T-helper 17 cell (primary cell): Measurements from ENCODE around the gene RPS28. TPM values are rescaled to one million over a fixed set of nuclear protein-coding genes. Genes with fewer than 3 reads are reported as not detected.

Source experiments
- ATAC-seq: fragments of 150-1000 bp; cut with Tn5 transposase; 2 replicates; pipeline ENCODE4 v1.10.0; 2021; ENCODE audit warnings: mild to moderate bottlenecking, moderate library complexity
- DNase-seq, 3 donors: peaks; one replicate each; pipeline versions ENCODE4 v3.0.0 to v3.0.0-alpha.2; 2020 to 2021
- H3K9me3 ChIP-seq: one replicate; pipeline ENCODE4 v1.7.0; 2013; ENCODE audit warnings: low read length, mild to moderate bottlenecking; ENCODE audit not compliant: control insufficient read depth, poor library complexity, severe bottlenecking
- H3K27ac Mint-ChIP-seq: one replicate; pipeline ENCODE4 v1.8.0; 2022; ENCODE audit warnings: mild to moderate bottlenecking, moderate library complexity, mixed read lengths
- H3K27me3 Mint-ChIP-seq: one replicate; pipeline ENCODE4 v1.8.0; 2022; ENCODE audit warnings: mixed read lengths
- H3K36me3 Mint-ChIP-seq: one replicate; pipeline ENCODE4 v1.8.0; 2022; ENCODE audit warnings: low read depth, mixed read lengths
- H3K4me1 Mint-ChIP-seq: one replicate; pipeline ENCODE4 v1.8.0; 2022; ENCODE audit warnings: mild to moderate bottlenecking, mixed read lengths
- H3K4me3 Mint-ChIP-seq: one replicate; pipeline ENCODE4 v1.8.0; 2022; ENCODE audit warnings: mild to moderate bottlenecking, moderate library complexity, mixed read lengths
- total RNA-seq, 4 donors: library from RNA in 2 of 4; stranded (reverse) in 2 of 4; gene quantifications; one replicate each; pipeline ENCODE4 v1.2.3 and lab custom pipeline; 2022 to 2026

The RPS28 gene
- total RNA-seq, 2 donors from 2014 or later = 3,190 to 3,198 TPM

DNA sequence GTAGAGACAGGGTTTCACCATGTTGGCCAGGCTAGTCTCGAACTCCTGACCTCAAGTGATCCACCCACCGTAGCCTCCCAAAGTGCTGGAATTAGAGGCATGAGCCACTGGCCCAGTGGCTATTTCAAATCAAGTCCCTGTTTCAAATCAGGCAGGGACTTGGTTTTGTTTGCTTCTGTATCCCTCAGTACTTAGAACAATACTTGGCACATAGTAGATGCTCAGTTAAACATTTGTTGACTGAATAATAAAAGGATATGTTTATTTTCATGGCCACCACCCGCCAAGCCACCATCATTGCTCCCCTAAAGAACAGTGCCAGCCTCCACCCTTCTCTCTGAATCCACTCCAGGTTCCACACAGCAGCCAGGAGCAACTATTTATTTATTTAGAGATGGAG lies 4.2 kb downstream of the RPS28 start:
- no peak overlapping the region for H3K4me3 Mint-ChIP-seq
- H3K36me3 Mint-ChIP-seq = peaks cover 3% of the 10 kb centered on the region

DNA sequence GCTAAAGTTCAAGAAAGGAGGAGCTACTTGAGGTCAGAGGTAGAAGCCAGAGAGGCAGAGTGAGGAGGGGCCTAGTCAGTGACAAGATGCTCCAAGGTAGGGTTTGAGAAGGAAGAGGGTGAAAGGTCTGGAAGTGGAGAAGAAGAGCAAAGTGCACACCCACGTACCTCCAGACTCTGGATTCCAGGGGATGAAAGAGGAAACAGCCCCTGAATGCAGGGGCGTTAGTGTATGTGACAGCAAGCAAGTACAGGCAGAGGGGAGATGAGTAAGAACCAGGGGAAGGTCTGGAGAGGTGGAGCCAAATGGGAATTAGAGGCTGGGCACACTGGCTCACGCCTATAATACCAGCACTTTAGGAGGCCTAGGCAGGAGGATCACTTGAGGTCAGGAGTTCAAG lies 8.7 kb downstream of the RPS28 start:
- Mint-ChIP-seq H3K4me3 (no peak overlapping the region), H3K27me3 (no peaks in the 10 kb centered on the region), H3K27ac (no peak overlapping the region), H3K36me3 (peaks cover 3% of the 10 kb centered on the region), H3K4me1 (peaks cover 3% of the 10 kb centered on the region)
- ATAC-seq = no peak
- no peaks in the 10 kb centered on the region for H3K9me3 ChIP-seq
- no peak for DNase-seq

More for the DNA sequence above, 4.2 kb downstream of the RPS28 start:
- ATAC-seq (no peak), DNase-seq (no peak)
- H3K27me3 Mint-ChIP-seq = no peaks in the 10 kb centered on the region
- H3K4me1 Mint-ChIP-seq = peaks cover 18% of the 10 kb centered on the region
- H3K9me3 ChIP-seq = no peaks in the 10 kb centered on the region
- H3K27ac Mint-ChIP-seq = peak overlapping the region; percentile 19

- H3K4me1 Mint-ChIP-seq = peaks cover 5% of the 10 kb centered on the region
- no peaks in the 10 kb centered on the region for H3K9me3 ChIP-seq
- peaks cover 3% of the 10 kb centered on the region for H3K36me3 Mint-ChIP-seq
- DNase-seq (no peak), ATAC-seq (no peak)
- H3K27ac Mint-ChIP-seq = no peak overlapping the region
- no peaks in the 10 kb centered on the region for H3K27me3 Mint-ChIP-seq
- no peak overlapping the region for H3K4me3 Mint-ChIP-seq
Observed at GRCh38 chr19:8331263-8331845, 10.1 kb downstream of the RPS28 start.

DNA sequence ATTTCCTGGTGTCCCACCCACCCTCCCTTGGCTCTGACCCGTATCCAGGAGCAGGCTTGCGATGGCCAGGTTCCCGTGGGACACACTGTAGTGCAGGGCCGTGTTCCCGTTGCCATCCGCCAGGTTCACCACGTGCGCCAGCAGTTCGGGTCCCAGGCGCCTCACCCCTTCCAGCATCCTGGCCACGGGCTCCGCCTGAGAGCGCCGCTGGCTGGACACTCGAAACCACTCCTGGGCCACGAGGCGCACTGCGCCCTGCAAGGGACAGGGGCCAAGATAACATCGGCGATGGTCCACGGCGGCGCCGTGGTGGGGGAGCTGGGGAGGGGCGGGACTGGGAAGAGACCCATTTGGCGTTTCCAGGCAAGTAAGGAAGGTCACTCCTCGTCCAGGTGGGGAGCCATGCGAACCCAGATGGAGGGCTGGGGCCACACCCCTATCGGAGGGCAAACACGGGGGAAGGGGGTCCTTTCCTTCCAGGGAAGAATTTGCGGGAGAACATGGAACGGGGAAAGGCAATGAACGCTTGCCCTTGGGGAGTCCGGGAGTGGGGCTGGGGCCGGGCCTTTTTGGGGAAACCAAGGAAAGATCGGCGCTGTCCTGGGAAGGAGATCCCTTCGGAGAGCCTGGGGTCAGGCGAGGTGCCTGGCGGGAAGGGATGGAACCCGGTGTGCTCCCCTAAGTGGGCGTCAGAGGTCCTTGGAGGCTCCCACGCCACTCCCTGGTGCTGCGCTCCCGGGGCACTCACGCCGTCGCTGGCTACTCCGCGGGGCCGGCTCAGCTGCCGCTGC lies 11.9 kb downstream of the RPS28 start:
- peaks cover 10% of the 10 kb centered on the region for H3K27me3 Mint-ChIP-seq
- no peak overlapping the region for H3K27ac Mint-ChIP-seq
- DNase-seq (no peak), ATAC-seq (no peak)
- H3K36me3 Mint-ChIP-seq = no peaks in the 10 kb centered on the region
- no peaks in the 10 kb centered on the region for H3K9me3 ChIP-seq
- peaks cover 7% of the 10 kb centered on the region for H3K4me1 Mint-ChIP-seq
- H3K4me3 Mint-ChIP-seq = peak overlapping the region; percentile 39

DNA sequence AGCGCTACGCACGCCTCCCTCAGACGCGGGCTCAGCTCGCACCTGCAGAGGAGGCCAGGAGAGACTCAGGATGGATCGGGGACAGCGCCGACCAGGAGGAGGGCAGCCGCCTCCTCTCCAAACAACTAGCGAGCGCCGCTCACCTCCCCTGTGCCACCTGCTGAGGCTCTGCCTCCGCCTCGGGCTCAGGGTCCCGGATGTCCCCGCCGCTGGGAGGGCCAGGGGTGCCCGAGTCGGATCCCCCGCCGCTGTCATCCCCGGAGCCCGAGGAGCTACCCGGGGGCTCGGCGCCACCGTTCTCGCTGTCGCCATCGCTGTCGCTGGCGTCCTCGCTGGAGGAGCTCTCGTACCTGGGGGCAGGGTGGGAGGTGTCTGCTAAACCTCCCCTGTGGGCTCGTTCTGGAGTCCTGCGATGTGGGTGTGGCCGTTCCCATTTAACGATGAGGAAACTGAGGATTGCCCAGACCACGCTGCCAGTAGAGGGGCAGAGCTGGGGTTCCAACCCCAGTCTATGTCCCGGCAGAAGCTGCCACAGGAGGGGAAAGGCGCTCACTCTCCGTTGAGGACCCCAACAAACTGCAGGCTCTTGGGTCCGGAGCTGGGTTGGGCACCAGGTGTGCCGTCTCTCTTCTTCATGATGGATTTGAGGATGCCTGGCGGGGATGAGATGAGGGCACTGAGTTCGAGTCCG lies 12.6 kb downstream of the RPS28 start:
- DNase-seq (no peak), ATAC-seq (no peak)
- H3K36me3 Mint-ChIP-seq = no peaks in the 10 kb centered on the region
- peaks cover 12% of the 10 kb centered on the region for H3K27me3 Mint-ChIP-seq
- no peak overlapping the region for H3K27ac Mint-ChIP-seq
- no peaks in the 10 kb centered on the region for H3K9me3 ChIP-seq
- H3K4me3 Mint-ChIP-seq = peak overlapping the region; percentile 39
- H3K4me1 Mint-ChIP-seq = peaks cover 7% of the 10 kb centered on the region

DNA sequence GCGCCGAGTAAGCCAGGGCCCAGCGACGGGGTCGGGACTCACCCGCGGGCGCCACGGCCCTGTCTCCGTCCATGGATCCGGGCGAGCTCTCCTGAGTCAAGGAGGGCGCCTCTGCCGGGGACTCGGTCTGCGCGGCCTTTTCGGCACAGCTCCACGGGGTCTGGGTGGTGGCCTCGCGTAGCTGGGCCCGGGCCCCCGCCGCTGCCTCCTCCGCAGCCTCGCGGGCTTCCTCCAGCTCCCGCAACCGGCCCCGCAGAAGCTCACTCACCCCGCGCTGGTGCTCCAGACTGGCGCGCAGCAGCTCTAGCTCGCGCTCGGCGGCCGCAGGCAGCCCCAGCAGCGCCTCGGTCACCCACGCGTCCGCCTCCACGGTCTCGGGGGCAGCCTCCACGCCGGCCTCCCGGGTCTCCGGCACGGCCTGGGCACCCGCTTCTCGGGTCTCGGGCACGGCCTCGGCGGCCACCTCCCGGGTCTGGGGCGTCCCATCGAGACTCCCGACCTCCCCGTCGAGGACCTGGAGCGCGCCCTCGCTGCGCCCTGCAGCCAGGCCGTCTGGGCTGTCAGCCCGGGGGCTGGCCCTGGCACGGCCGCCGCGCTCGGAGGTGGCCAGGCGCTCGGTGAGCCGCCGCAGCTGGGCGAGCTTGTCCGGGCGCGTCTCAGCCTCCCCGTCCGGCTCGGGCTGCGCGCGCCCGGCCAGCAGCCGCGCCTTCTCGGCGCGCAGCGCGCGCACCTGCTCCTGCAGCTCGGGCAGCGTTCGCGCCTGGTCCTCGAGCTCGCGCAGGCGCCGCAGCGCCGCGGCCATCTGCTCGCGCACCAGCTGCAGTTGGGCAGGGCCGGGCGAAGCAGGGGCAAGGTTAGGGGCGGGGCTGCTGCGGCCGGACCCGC lies 13.4 kb downstream of the RPS28 start:
- Mint-ChIP-seq H3K4me3 (no peak overlapping the region), H3K36me3 (no peaks in the 10 kb centered on the region), H3K4me1 (peaks cover 6% of the 10 kb centered on the region), H3K27me3 (peaks cover 12% of the 10 kb centered on the region), H3K27ac (no peak overlapping the region)
- no peaks in the 10 kb centered on the region for H3K9me3 ChIP-seq
- ATAC-seq = peak; percentile 23
- DNase-seq = no peak

DNA sequence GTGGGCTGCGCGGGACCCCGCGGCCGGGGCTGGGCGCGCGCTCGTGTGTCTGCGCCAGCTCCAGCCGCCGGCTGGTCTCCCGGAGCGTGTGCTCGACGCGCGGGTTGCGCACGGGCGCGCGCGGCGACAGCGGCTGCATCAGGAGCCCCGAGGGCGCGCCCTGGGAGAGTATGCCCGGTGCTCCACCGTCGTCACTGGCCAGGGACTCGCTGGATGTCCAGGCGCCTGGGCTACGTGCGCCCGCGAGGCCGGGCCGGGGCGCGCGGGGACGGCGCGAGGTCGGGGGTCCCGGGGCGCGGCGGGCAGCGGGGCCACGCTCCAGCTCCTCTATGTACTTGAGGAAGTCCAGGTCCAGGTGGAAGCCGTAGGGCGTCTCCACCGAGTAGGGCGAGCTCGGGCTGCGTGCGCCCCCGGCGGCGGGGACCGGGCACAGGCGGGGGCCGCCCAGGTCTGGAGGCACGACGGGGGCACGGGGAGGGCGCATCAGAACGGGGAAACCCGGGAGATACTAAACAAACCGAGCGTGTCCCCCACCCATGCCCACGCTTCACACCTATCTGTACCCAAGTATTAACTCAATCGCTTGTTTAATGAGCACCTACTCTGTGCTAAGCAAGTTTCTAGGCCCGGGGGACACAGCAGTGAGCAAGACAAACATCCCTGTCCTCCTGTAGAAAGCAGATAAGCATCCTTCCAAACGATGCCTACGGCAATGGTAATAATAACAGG lies 14.2 kb downstream of the RPS28 start:
- H3K27ac Mint-ChIP-seq = no peak overlapping the region
- ATAC-seq = peak; percentile 69

DNA sequence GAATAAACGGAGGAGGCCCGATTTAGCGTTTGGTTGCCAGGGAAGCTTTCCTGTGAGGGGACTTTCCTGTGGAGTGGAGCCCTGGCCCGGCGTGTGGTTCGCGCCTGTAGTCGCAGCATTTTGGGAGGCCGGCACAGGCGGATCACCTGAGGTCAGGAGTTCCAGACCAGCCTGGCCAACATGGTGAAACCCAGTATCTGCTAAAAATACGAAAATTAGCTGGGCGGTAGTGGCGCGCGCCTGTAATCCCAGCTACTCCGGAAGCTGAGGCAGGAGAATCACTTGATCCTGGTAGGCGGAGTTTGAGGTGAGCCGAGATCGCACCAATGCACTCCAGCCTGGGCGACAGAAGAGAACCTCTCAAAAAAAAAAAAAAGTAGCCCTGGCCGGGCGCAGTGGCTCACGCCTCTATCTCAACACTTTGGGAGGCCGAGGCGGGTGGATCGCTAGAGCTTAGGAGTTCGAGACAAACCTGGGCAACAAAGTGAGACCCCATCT lies 14.8 kb downstream of the RPS28 start:
- Mint-ChIP-seq H3K4me1 (peaks cover 4% of the 10 kb centered on the region), H3K27ac (no peak overlapping the region), H3K36me3 (no peaks in the 10 kb centered on the region), H3K4me3 (peak overlapping the region; percentile 36), H3K27me3 (peaks cover 20% of the 10 kb centered on the region)
- ATAC-seq = no peak
- H3K9me3 ChIP-seq = no peaks in the 10 kb centered on the region
- DNase-seq = no peak

More for the DNA sequence above, 14.2 kb downstream of the RPS28 start:
- Mint-ChIP-seq H3K36me3 (no peaks in the 10 kb centered on the region), H3K4me3 (peak overlapping the region; percentile 36), H3K27me3 (peaks cover 15% of the 10 kb centered on the region), H3K4me1 (peaks cover 4% of the 10 kb centered on the region)
- no peak for DNase-seq
- H3K9me3 ChIP-seq = no peaks in the 10 kb centered on the region

GRCh38 chr19:8336660-8337059 lies 15.4 kb downstream of the RPS28 start:
- H3K27ac Mint-ChIP-seq = no peak overlapping the region
- DNase-seq (no peak), ATAC-seq (no peak)
- H3K27me3 Mint-ChIP-seq = peaks cover 20% of the 10 kb centered on the region
- H3K4me3 Mint-ChIP-seq = peak overlapping the region; percentile 12
- no peaks in the 10 kb centered on the region for H3K36me3 Mint-ChIP-seq
- no peaks in the 10 kb centered on the region for H3K9me3 ChIP-seq
- H3K4me1 Mint-ChIP-seq = peaks cover 4% of the 10 kb centered on the region

GRCh38 chr19:8337728-8338127 lies 16.4 kb downstream of the RPS28 start:
- ATAC-seq = no peak
- H3K4me1 Mint-ChIP-seq = peaks cover 4% of the 10 kb centered on the region
- no peaks in the 10 kb centered on the region for H3K36me3 Mint-ChIP-seq
- no peak for DNase-seq
- H3K27ac Mint-ChIP-seq = no peak overlapping the region
- H3K4me3 Mint-ChIP-seq = no peak overlapping the region
- no peaks in the 10 kb centered on the region for H3K9me3 ChIP-seq
- H3K27me3 Mint-ChIP-seq = peaks cover 20% of the 10 kb centered on the region

DNA sequence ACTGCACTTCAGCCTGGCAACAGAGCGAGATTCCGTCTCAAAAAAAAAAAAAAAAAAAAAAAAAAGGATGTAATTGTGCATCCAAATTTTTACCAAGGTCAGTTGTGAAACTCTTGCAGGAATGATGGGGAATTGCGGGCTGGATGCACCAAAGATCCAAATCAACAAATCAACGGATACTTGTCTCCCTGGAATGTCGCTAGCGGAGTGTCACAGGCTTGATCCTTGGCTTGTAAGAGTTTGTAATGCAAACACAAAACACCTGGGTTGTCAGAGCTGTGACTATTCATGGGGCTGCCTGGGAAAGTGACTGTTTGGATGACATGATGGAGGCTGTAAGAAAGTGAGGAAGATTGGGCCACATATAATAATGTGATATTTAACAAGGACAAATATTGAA lies 17.5 kb downstream of the RPS28 start:
- ATAC-seq (no peak), DNase-seq (no peak)
- Mint-ChIP-seq H3K36me3 (no peaks in the 10 kb centered on the region), H3K4me1 (peaks cover 12% of the 10 kb centered on the region), H3K27me3 (peaks cover 20% of the 10 kb centered on the region), H3K27ac (no peak overlapping the region), H3K4me3 (no peak overlapping the region)
- H3K9me3 ChIP-seq = no peaks in the 10 kb centered on the region

- no peaks in the 10 kb centered on the region for H3K36me3 Mint-ChIP-seq
- no peak overlapping the region for H3K4me3 Mint-ChIP-seq
- ATAC-seq (no peak), DNase-seq (no peak)
- H3K4me1 Mint-ChIP-seq = peaks cover 14% of the 10 kb centered on the region
- no peaks in the 10 kb centered on the region for H3K9me3 ChIP-seq
- peaks cover 20% of the 10 kb centered on the region for H3K27me3 Mint-ChIP-seq
- no peak overlapping the region for H3K27ac Mint-ChIP-seq
Observed at GRCh38 chr19:8340341-8341096, 19.2 kb downstream of the RPS28 start.
